Activated naive CD8-positive, alpha-beta T cell treated with anti-CD3 and anti-CD28 coated beads for 36 hours (primary cell): Measurements from ENCODE around the gene FAM234A. TPM values are rescaled to one million over a fixed set of nuclear protein-coding genes. Genes with fewer than 3 reads are reported as not detected.
"Not testable (repeated sequence)": the region's sequence is repeated elsewhere in the genome, so short reads cannot be mapped to it uniquely, and the experiment has no call there.

Experiments used
- DNase-seq: peaks from one replicate; pipeline ENCODE4 v3.0.0; 2021
- H3K27ac Mint-ChIP-seq: one replicate; pipeline ENCODE4 v1.8.0; 2022; ENCODE audit warnings: mild to moderate bottlenecking, moderate library complexity, mixed read lengths
- H3K27me3 Mint-ChIP-seq: one replicate; pipeline ENCODE4 v1.8.0; 2022; ENCODE audit warnings: mild to moderate bottlenecking, mixed read lengths
- H3K36me3 Mint-ChIP-seq: one replicate; pipeline ENCODE4 v1.8.0; 2021; ENCODE audit warnings: mild to moderate bottlenecking, mixed read lengths
- H3K4me1 Mint-ChIP-seq: one replicate; pipeline ENCODE4 v1.8.0; 2021; ENCODE audit warnings: mixed read lengths
- H3K4me3 Mint-ChIP-seq: one replicate; pipeline ENCODE4 v1.8.0; 2022; ENCODE audit warnings: mild to moderate bottlenecking, moderate library complexity, mixed read lengths
- H3K9me3 Mint-ChIP-seq: one replicate; pipeline ENCODE4 v1.8.0; 2022; ENCODE audit warnings: mixed read lengths
- total RNA-seq, 2 experiments: library from RNA; stranded (reverse); gene quantifications; one replicate each; pipeline ENCODE4 v1.2.3, GENCODE V29; 2021

The FAM234A gene, protein sequence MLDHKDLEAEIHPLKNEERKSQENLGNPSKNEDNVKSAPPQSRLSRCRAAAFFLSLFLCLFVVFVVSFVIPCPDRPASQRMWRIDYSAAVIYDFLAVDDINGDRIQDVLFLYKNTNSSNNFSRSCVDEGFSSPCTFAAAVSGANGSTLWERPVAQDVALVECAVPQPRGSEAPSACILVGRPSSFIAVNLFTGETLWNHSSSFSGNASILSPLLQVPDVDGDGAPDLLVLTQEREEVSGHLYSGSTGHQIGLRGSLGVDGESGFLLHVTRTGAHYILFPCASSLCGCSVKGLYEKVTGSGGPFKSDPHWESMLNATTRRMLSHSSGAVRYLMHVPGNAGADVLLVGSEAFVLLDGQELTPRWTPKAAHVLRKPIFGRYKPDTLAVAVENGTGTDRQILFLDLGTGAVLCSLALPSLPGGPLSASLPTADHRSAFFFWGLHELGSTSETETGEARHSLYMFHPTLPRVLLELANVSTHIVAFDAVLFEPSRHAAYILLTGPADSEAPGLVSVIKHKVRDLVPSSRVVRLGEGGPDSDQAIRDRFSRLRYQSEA
- total RNA-seq = 10 to 100 TPM; 20.9 to 24.1 TPM

DNA sequence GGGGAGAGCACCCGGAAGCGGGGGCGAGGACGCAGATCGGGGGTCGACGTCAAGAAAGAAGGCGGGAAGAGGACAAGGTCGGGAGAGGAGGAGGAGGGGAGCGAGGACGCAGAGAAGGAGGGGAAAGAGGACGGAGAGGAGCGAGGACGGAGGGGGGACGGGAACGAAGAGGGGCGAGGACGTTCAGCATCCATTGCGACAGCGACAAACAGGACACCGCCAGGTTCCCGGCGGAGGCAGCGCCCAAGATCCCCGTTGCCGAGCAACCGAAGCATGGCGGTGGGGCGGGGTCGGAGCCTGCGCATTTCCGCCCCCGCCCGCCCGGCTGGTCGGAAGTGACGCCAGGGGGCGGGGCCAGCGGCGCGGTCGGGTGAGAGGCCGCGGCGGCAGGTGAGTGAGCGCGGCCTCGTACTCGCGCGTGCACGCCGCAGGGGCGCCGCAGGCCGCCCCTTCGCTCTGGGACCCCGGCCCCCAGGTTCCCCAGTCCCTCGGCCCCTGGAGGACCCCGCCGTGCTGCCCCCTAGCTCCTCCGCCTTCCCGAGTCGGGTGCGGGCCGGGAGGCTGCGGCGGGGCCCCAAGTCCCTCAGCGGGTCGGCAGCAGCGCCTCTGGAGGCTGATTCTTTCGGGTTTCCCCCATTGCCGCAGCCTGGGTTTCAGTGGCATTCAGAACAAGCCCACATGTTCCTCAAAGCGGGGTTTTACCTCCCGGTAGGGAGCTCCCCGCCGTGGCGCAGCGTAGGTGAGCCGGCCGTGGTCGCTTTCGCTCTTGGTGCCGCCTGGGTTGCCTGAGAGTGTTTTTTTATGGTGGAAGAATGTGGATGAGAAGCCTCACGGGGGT, at the start of gene FAM234A:
Gene FAM234A, plus strand, starts transcription at position 354 of the 838 bp plus-strand sequence. CDS start 19,593 bp downstream, outside the sequence.
- peak; percentile 97 for DNase-seq
- peak within 1 kb of the TSS; percentile 96 for H3K4me3 Mint-ChIP-seq
- H3K4me1 Mint-ChIP-seq = peaks cover 18% of the 10 kb centered on the region
- H3K9me3 Mint-ChIP-seq = peaks cover 2% of the 10 kb centered on the region
- H3K27me3 Mint-ChIP-seq = no peaks in the 10 kb centered on the region
- peaks cover 10% of the 10 kb centered on the region for H3K36me3 Mint-ChIP-seq
- peak within 1 kb of the TSS; percentile 98 for H3K27ac Mint-ChIP-seq

DNA sequence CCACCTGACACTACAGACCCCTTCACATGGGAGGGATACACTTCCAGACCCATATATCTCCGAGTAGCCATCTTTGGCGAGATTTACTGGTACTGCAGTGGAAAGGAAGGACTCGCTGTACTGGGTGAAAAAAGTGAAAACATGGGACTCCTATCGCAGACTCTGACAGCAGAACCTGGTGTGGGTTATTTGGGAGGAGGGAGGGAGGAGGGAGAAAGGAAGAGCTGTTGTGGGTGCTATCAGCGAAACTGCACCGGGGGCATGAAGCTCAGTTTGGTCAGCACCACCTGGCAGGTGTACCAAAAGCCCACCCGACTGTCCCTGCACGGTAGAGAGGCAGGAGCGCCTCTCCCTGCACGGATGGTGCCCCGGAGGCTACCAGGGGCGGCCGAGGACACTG, 49.4 kb upstream of the FAM234A start:
- no peak overlapping the region for H3K4me3 Mint-ChIP-seq
- no peaks in the 10 kb centered on the region for H3K27me3 Mint-ChIP-seq
- peaks cover 27% of the 10 kb centered on the region for H3K36me3 Mint-ChIP-seq
- H3K27ac Mint-ChIP-seq = no peak overlapping the region
- H3K9me3 Mint-ChIP-seq = no peaks in the 10 kb centered on the region
- H3K4me1 Mint-ChIP-seq = peaks cover 6% of the 10 kb centered on the region
- DNase-seq = no peak

DNA sequence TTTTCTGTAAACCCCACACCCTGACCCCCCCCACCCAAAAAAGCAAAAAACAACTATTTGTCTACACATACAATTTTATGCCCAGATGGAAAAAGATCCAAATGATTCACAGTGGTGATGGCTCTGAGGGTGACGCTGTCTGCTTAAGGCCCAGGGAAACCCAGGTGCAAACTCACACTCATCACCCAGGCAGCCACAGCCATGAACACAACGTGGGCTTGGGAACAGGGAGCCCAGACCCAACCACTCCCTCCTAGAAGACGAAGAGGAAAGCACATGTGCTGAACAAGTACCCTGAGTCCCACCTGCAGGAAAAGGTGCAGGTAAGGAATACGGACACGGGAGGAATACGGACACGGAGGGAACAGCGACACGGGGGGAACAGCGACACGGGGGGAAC, 48.9 kb upstream of the FAM234A start:
- Mint-ChIP-seq H3K9me3 (no peaks in the 10 kb centered on the region), H3K4me3 (no peak overlapping the region), H3K4me1 (peaks cover 6% of the 10 kb centered on the region), H3K27ac (no peak overlapping the region), H3K36me3 (peaks cover 27% of the 10 kb centered on the region), H3K27me3 (no peaks in the 10 kb centered on the region)
- no peak for DNase-seq

DNA sequence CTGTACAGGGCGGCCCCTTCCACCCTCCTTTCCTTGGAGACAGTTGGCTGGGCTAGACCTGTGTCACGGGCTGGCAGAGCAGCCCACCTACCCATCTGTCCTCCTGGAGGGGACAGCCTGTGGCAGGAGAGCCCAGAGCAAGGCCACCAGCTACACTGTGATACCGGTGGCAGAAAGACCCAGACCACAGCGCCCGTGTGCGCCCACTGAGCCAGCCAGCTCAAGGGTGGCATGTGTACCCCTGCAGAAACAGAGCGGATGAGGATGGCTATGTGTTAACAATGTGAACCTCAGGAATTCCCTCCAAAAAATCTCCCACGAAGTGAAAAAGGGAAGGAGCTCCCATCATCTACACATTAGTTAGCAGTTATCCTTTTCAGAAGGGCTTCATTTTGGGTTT, 47.3 kb upstream of the FAM234A start:
- no peaks in the 10 kb centered on the region for H3K27me3 Mint-ChIP-seq
- H3K9me3 Mint-ChIP-seq = no peaks in the 10 kb centered on the region
- H3K4me3 Mint-ChIP-seq = no peak overlapping the region
- H3K27ac Mint-ChIP-seq = no peak overlapping the region
- H3K36me3 Mint-ChIP-seq = peaks cover 29% of the 10 kb centered on the region
- H3K4me1 Mint-ChIP-seq = peaks cover 6% of the 10 kb centered on the region
- no peak for DNase-seq

DNA sequence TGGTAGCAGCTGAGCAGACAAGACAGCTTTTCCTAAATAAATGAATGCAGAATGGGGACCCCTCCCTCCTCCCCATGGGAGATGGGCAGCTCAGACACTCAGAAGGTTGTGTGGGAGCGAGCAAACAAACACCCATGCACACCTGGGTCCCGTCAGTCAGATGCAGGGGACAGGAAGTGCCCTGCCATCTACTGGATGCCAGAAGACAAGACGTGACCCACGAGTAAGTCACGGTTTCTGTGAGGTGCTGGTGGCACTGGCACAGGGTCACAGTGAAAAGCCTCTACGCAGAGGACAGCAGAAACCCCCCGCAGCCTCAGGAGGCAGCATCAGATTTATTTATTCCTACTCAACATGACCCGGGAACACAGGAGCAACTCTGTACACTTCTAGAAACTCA, 45.9 kb upstream of the FAM234A start:
- H3K36me3 Mint-ChIP-seq = peaks cover 33% of the 10 kb centered on the region
- peak; percentile 30 for DNase-seq
- no peak overlapping the region for H3K4me3 Mint-ChIP-seq
- no peaks in the 10 kb centered on the region for H3K9me3 Mint-ChIP-seq
- no peak overlapping the region for H3K27ac Mint-ChIP-seq
- H3K4me1 Mint-ChIP-seq = peaks cover 6% of the 10 kb centered on the region
- no peaks in the 10 kb centered on the region for H3K27me3 Mint-ChIP-seq

DNA sequence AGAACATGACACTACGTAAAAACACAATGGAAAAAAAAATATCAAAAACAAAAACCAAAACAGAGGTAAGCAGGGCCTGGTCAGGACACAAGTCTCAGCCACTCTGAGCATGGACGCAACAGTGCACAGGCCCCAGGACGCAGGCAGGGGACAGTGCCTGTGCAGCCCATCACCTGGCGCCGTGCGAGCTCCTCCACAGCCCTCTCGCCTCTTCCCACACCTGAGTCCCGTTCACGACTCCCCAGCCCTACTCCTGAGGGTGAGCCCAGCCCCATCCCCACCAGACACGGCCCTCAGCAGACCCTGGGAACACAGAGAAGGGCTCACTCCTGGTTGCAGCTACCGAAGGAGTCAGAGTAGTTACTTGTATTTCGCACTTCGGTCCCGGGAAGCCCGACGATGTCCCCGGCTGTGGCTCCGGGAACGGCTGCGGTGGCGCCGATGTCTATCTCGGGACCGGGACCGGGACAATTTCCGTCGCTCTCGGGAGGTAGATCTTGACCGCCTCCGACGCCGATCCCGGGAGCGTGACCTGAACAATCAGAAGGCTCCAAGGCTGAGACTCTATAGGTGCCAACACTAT, 44.9 kb upstream of the FAM234A start:
- DNase-seq = no peak
- H3K27ac Mint-ChIP-seq = no peak overlapping the region
- H3K9me3 Mint-ChIP-seq = no peaks in the 10 kb centered on the region
- H3K4me1 Mint-ChIP-seq = peaks cover 6% of the 10 kb centered on the region
- no peak overlapping the region for H3K4me3 Mint-ChIP-seq
- peaks cover 33% of the 10 kb centered on the region for H3K36me3 Mint-ChIP-seq
- no peaks in the 10 kb centered on the region for H3K27me3 Mint-ChIP-seq

DNA sequence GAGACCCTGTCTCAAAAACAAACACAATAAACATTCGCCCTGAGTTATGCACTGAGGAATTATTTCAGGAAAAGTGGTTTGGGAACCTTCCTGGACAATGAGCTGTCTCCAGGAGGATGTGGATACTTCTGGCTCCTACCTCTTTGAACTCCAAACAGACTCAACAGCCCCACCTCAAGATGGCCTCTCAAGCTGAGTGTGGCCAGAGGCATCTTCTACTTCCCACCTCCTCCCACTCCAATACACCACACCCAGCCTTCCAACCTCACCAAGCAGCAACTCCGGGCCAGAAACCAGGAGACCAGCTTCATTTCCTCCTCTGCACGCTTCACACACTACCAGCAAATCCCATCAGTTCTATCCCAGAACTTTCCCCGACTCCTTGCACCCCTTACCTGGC, 42.8 kb upstream of the FAM234A start:
- Mint-ChIP-seq H3K9me3 (no peaks in the 10 kb centered on the region), H3K4me3 (no peak overlapping the region), H3K36me3 (peaks cover 30% of the 10 kb centered on the region), H3K27me3 (no peaks in the 10 kb centered on the region), H3K27ac (no peak overlapping the region), H3K4me1 (peaks cover 6% of the 10 kb centered on the region)
- no peak for DNase-seq

DNA sequence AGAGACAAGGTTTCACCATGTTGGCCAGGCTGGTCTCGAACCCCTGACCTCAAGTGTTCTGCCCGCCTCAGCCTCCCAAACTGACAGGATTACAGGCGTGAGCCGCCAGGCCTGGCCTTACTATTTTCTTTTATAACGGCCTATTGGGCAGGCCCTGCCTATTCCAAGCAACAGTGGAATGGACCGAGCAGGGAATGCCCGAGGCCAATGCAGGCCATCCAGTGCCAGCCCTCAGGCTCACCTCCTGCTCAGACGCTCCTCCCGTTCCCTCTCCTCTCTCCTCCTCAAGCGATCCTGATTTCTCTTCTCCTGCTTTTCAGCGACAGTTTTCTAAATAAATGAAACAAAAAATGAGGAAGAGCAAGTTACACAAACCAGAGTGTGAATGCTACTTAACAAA, 41.9 kb upstream of the FAM234A start:
- no peak overlapping the region for H3K4me3 Mint-ChIP-seq

DNA sequence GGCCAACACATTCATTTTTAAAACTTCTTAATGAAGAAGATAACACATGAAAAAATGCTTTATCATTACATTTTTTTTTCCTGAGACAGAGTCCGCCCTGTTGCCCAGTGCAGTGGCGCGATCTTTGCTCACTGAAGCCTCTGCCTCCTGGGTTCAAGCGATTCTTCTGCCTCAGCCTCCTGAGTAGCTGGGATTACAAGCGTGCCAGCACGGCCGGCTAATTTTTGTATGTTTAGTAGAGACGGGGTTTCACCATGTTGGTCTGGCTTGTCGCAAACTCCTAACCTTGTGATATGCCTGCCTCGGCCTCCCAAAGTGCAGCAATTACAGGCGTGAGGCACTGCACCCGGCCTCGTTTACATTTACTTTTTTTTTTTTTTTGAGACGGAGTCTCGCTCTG, 41.2 kb upstream of the FAM234A start:
- peaks cover 6% of the 10 kb centered on the region for H3K4me1 Mint-ChIP-seq
- DNase-seq = no peak
- H3K27ac Mint-ChIP-seq = no peak overlapping the region
- no peaks in the 10 kb centered on the region for H3K27me3 Mint-ChIP-seq
- peaks cover 24% of the 10 kb centered on the region for H3K36me3 Mint-ChIP-seq
- no peak overlapping the region for H3K4me3 Mint-ChIP-seq
- H3K9me3 Mint-ChIP-seq = no peaks in the 10 kb centered on the region

More for the DNA sequence above, 41.9 kb upstream of the FAM234A start:
- Mint-ChIP-seq H3K9me3 (no peaks in the 10 kb centered on the region), H3K27ac (no peak overlapping the region), H3K27me3 (no peaks in the 10 kb centered on the region), H3K36me3 (peaks cover 24% of the 10 kb centered on the region), H3K4me1 (peaks cover 6% of the 10 kb centered on the region)
- no peak for DNase-seq

DNA sequence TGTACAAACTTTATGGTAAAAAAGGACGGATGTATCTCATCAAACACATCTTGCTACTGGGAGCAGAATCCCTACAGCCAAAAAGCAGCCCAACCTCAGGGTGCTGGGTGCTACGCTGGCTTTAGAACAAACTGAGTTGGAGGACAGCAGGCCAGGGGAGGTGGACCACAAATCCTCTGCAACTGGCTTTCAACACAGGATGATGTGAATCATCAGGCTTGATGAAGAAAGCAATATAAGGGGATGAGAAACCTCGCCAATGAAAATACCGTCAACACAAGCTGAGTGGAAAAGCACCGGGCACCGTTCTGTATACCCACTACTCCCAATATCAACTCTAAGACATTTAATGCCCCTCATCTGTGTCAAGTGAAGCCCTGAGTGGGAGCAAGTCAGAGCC, 40.1 kb upstream of the FAM234A start:
- DNase-seq = no peak
- Mint-ChIP-seq H3K36me3 (peaks cover 14% of the 10 kb centered on the region), H3K4me1 (no peaks in the 10 kb centered on the region), H3K27me3 (no peaks in the 10 kb centered on the region), H3K9me3 (no peaks in the 10 kb centered on the region), H3K27ac (no peak overlapping the region), H3K4me3 (no peak overlapping the region)

DNA sequence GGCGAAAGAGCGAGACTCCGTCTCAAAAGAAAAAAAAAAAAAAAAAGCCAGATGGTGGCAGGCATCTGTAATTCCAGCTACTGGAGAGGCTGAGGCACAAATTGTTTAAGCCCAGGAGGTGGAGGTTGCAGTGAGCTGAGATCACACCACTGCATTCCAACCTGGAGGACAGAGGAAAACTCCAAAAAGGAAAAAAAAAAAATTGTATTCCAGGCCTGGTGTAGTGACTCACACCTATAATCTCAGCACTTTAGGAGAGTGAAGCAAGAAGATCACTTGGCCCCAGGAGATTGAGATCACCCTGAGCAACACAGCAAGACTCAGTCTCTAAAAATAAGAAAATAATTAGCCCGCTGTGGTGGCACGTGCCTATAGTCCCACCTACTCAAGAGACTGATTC, 34.2 kb upstream of the FAM234A start:
- Mint-ChIP-seq H3K4me3 (no peak overlapping the region), H3K4me1 (no peaks in the 10 kb centered on the region), H3K27ac (no peak overlapping the region), H3K9me3 (no peaks in the 10 kb centered on the region), H3K36me3 (peaks cover 13% of the 10 kb centered on the region), H3K27me3 (no peaks in the 10 kb centered on the region)
- no peak for DNase-seq

DNA sequence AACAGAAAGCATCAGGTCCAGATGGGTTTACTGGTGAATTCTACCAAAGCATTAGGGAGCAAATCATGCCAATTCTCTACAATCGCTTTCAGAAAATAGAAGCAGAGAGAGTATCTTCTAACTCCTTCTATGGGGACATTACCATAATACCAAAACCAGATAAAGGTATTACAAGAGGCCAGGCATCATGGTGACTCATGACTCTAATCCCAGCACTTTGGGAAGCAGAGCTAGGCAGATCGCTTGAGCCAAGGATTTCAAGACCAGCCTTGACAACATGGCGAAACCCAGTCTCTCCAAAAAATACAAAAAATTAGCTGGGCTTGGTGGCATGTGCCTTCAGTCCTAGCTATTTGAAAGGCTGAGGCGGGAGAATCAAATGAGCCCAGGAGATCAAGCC, 31.4 kb upstream of the FAM234A start:
- H3K4me3 Mint-ChIP-seq = no peak overlapping the region
- no peaks in the 10 kb centered on the region for H3K27me3 Mint-ChIP-seq
- DNase-seq = no peak
- H3K4me1 Mint-ChIP-seq = peaks cover 8% of the 10 kb centered on the region
- peaks cover 18% of the 10 kb centered on the region for H3K36me3 Mint-ChIP-seq
- no peak overlapping the region for H3K27ac Mint-ChIP-seq
- H3K9me3 Mint-ChIP-seq = no peaks in the 10 kb centered on the region

DNA sequence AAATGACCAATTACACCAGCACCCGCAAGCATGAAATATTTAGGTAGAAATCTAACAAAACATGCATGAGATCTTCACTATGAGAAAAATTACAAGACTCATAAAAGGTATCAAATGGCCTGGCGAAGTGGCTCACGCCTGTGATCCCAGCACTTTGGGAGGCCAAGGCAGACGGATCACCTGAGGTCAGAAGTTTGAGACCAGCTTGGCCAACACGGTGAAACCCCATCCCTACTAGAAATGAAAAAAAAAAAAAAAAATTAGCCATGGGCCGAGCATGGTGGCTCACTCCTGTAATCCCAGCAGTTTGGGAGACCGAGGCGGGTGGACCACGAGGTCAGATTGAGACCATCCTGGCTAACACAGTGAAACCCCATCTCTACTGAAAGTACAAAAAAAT, 30.6 kb upstream of the FAM234A start:
- not testable (repeated sequence) for H3K4me1 Mint-ChIP-seq, DNase-seq, H3K9me3 Mint-ChIP-seq, H3K4me3 Mint-ChIP-seq, H3K27me3 Mint-ChIP-seq, H3K27ac Mint-ChIP-seq
- H3K36me3 Mint-ChIP-seq = peaks cover 22% of the 10 kb centered on the region

DNA sequence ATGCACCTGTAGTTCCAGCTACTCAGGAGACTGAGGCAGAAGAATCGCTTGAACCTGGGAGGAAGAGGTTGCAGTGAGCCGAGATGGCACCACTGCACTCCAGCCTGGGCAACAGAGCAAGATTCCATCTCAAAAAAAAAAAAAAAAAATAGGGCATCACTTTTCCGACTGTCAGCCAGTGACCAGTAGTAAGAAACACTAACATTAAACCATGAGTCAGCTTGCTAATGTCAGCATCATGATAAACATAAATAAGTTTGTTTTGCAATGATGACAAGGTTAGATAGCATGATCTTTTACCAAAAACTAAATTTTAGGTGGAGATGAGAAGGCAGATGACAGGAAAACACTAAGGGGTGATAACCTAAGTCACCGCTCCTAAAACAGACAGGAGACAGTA, 25.3 kb upstream of the FAM234A start:
- H3K4me3 Mint-ChIP-seq, H3K27ac Mint-ChIP-seq, DNase-seq, H3K27me3 Mint-ChIP-seq, H3K9me3 Mint-ChIP-seq: not testable (repeated sequence)
- H3K4me1 Mint-ChIP-seq = peaks cover 11% of the 10 kb centered on the region
- H3K36me3 Mint-ChIP-seq = peaks cover 14% of the 10 kb centered on the region

DNA sequence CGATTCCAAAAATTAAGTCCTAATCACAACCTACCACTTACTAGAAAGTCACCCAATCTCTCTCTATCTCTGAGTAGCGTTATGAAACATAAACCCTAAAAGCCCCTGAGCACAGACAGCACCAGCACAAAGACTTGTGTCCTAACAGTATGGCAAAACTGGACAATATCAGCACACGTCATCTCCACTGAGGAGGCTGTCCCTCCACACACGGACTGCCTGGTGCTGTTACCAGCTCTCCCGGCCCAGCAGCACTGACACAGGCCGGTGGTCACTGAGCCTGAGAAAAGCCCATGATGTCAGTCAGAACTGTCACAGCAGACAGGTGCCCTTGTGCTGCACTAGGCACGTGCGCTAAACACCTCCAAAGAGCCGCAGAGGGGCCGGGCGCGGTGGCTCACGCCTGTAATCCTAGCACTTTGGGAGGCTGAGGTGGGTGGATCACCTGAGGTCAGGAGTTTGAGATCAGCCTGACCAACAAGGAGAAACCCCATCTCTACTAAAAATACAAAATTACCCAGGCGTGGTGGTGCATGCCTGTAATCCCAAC, 22.9 kb upstream of the FAM234A start:
- H3K9me3 Mint-ChIP-seq, H3K27me3 Mint-ChIP-seq, H3K4me3 Mint-ChIP-seq, DNase-seq, H3K4me1 Mint-ChIP-seq: not testable (repeated sequence)
- Mint-ChIP-seq H3K27ac (peak overlapping the region; percentile 28), H3K36me3 (peaks cover 12% of the 10 kb centered on the region)
